GM19397 (cell line): ENCODE data around the gene DCANP1.
A peak's percentile ranks its signal among the peaks of the same experiment; 100 is the strongest.

Experiments
- ATAC-seq: cut with Tn5 transposase; IDR thresholded peaks from one replicate; pipeline ENCODE4 v1.9.1; 2021; ENCODE audit warnings: mild to moderate bottlenecking, moderate library complexity; ENCODE audit not compliant: unreplicated experiment

Gene DCANP1

GRCh38 chr5:135426102-135427082 is 20.8 kb downstream of the DCANP1 start:
- peak; percentile 69 for ATAC-seq

GRCh38 chr5:135425641-135426040 is 21.5 kb downstream of the DCANP1 start:
- ATAC-seq, result no peak

GRCh38 chr5:135423846-135424168 is 23.3 kb downstream of the DCANP1 start:
- ATAC-seq, result no peak

- ATAC-seq, result no peak
These were observed 23.9 kb downstream of the DCANP1 start for GRCh38 chr5:135423146-135423845.

GRCh38 chr5:135422419-135422818 is 24.7 kb downstream of the DCANP1 start:
- ATAC-seq, result no peak

GRCh38 chr5:135417083-135417482 is 30.1 kb downstream of the DCANP1 start:
- no peak for ATAC-seq

GRCh38 chr5:135405082-135405481 is 42.1 kb downstream of the DCANP1 start:
- ATAC-seq, result no peak

GRCh38 chr5:135402031-135402430 is 45.1 kb downstream of the DCANP1 start:
- no peak for ATAC-seq

GRCh38 chr5:135400866-135401265 is 46.3 kb downstream of the DCANP1 start:
- ATAC-seq, result no peak

- no peak for ATAC-seq
These were observed 47.2 kb downstream of the DCANP1 start for GRCh38 chr5:135399794-135400542.

GRCh38 chr5:135398855-135399793 is 48.0 kb downstream of the DCANP1 start, which contains the start of gene MACROH2A1:
MACROH2A1 (minus strand) TSS chr5:135399231; CDS start chr5:135389093, 10,138 bp downstream.
- ATAC-seq, result peak; percentile 87

GRCh38 chr5:135398160-135398854 is 48.8 kb downstream of the DCANP1 start:
- peak; percentile 33 for ATAC-seq

- no peak for ATAC-seq
These were observed 50.1 kb downstream of the DCANP1 start for GRCh38 chr5:135397084-135397483.

- no peak for ATAC-seq
These were observed 50.6 kb downstream of the DCANP1 start for GRCh38 chr5:135396459-135397055.

GRCh38 chr5:135395866-135396265 is 51.3 kb downstream of the DCANP1 start:
- no peak for ATAC-seq

- no peak for ATAC-seq
These were observed 51.7 kb downstream of the DCANP1 start for GRCh38 chr5:135395451-135395850.
